Measurements from ENCODE around the gene CNTNAP5.

Gene CNTNAP5

DNA sequence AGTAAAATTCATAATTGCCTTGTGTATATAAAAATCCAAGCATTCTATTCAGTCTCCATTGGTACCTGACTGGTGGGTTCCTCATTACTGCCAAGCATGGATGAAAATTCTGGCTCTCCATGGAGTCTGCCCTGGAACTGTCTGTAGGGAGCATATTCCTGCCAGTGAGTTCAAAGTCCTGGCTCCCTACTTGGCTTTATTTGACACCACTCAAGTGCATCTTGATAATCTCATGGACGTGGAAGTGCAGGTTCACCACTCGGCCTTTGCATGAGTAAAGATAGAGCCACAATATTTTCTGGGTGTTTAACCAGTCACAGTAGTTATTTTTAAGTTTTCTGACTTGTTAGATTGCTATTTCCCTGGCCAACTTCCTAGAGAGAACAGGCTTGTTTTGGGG, 63.5 kb downstream of the CNTNAP5 start:
- DNase-seq (ENCODE audit: low read depth), result no peak
- no peak overlapping the region for H3K4me3 ChIP-seq (ENCODE audit: low read depth, low read length)
- no peak for TF ChIP-seq MAX (IDR thresholded peaks at IDR 0.05; ENCODE audit: low read depth, low read length)
- no peak for TF ChIP-seq MYC (IDR thresholded peaks at IDR 0.05; ENCODE audit: low read depth, low read length)
- TF ChIP-seq POLR2A (IDR thresholded peaks at IDR 0.05; ENCODE audit: extremely low read depth, insufficient read length), result no peak

DNA sequence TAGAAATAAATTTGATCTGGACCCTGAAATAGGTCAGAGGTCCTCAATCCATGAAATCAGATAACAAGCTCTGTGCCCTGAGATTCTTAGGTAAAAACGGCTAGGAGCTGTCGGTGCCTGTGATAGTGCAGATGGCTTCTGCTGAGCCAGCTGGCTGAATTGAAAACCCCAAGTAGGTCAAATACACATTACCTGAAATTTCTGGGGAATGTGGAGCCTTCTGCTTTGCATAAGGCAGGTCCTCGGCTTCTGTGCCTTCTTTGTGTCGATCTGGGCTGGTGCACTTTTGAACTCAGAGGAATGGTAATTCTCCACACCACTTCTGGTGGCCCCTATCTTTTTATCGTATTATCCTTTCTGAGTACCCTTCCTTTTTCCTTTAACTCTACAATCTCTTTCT, 66.6 kb downstream of the CNTNAP5 start:
- no peak for DNase-seq (ENCODE audit: low read depth)
- TF ChIP-seq, protein P1, sequence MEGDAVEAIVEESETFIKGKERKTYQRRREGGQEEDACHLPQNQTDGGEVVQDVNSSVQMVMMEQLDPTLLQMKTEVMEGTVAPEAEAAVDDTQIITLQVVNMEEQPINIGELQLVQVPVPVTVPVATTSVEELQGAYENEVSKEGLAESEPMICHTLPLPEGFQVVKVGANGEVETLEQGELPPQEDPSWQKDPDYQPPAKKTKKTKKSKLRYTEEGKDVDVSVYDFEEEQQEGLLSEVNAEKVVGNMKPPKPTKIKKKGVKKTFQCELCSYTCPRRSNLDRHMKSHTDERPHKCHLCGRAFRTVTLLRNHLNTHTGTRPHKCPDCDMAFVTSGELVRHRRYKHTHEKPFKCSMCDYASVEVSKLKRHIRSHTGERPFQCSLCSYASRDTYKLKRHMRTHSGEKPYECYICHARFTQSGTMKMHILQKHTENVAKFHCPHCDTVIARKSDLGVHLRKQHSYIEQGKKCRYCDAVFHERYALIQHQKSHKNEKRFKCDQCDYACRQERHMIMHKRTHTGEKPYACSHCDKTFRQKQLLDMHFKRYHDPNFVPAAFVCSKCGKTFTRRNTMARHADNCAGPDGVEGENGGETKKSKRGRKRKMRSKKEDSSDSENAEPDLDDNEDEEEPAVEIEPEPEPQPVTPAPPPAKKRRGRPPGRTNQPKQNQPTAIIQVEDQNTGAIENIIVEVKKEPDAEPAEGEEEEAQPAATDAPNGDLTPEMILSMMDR (IDR thresholded peaks at IDR 0.05; ENCODE audit: low read depth, low read length), result no peak
- TF ChIP-seq MYC (IDR thresholded peaks at IDR 0.05; ENCODE audit: low read depth, low read length) (no peak), POLR2A (IDR thresholded peaks at IDR 0.05; ENCODE audit: extremely low read depth, insufficient read length) (no peak), MAX (IDR thresholded peaks at IDR 0.05; ENCODE audit: low read depth, low read length) (no peak)
- no peak overlapping the region for H3K4me3 ChIP-seq (ENCODE audit: low read depth, low read length)

- TF ChIP-seq MYC (IDR thresholded peaks at IDR 0.05; ENCODE audit: low read depth, low read length) (no peak), POLR2A (IDR thresholded peaks at IDR 0.05; ENCODE audit: extremely low read depth, insufficient read length) (no peak), MAX (IDR thresholded peaks at IDR 0.05; ENCODE audit: low read depth, low read length) (no peak)
- TF ChIP-seq, protein P1 (IDR thresholded peaks at IDR 0.05; ENCODE audit: low read depth, low read length), result no peak
- no peak overlapping the region for H3K4me3 ChIP-seq (ENCODE audit: low read depth, low read length)
- DNase-seq (ENCODE audit: low read depth), result no peak
Measured at GRCh38 chr2:124092651-124093050, 67.6 kb downstream of the CNTNAP5 start.

- H3K4me3 ChIP-seq (ENCODE audit: low read depth, low read length), result no peak overlapping the region
- DNase-seq (ENCODE audit: low read depth), result no peak
- TF ChIP-seq POLR2A (IDR thresholded peaks at IDR 0.05; ENCODE audit: extremely low read depth, insufficient read length), result no peak
- TF ChIP-seq, protein P1 (IDR thresholded peaks at IDR 0.05; ENCODE audit: low read depth, low read length), result no peak
Measured at GRCh38 chr2:124104914-124105313, 79.8 kb downstream of the CNTNAP5 start.

GRCh38 chr2:124112206-124112605, 87.1 kb downstream of the CNTNAP5 start:
- no peak overlapping the region for H3K4me3 ChIP-seq (ENCODE audit: low read depth, low read length)
- no peak for DNase-seq (ENCODE audit: low read depth)
- TF ChIP-seq MYC (IDR thresholded peaks at IDR 0.05; ENCODE audit: low read depth, low read length), result no peak
- TF ChIP-seq POLR2A (IDR thresholded peaks at IDR 0.05; ENCODE audit: extremely low read depth, insufficient read length), result no peak
- TF ChIP-seq MAX (IDR thresholded peaks at IDR 0.05; ENCODE audit: low read depth, low read length), result no peak
- TF ChIP-seq, protein P1 (IDR thresholded peaks at IDR 0.05; ENCODE audit: low read depth, low read length), result no peak

- no peak for TF ChIP-seq MYC (IDR thresholded peaks at IDR 0.05; ENCODE audit: low read depth, low read length)
- TF ChIP-seq POLR2A (IDR thresholded peaks at IDR 0.05; ENCODE audit: extremely low read depth, insufficient read length), result no peak
- TF ChIP-seq MAX (IDR thresholded peaks at IDR 0.05; ENCODE audit: low read depth, low read length), result no peak
- TF ChIP-seq, protein P1 (IDR thresholded peaks at IDR 0.05; ENCODE audit: low read depth, low read length), result no peak
- no peak for DNase-seq (ENCODE audit: low read depth)
Measured at GRCh38 chr2:124112966-124113365, 87.9 kb downstream of the CNTNAP5 start.

More at GRCh38 chr2:124112966-124113365, 87.9 kb downstream of the CNTNAP5 start:
- no peak overlapping the region for H3K4me3 ChIP-seq (ENCODE audit: low read depth, low read length)
